GM12874 (cell line): ENCODE data around the gene TAP2.

ENCODE experiments used
- CTCF ChIP-seq: IDR thresholded peaks from 2 replicates; pipeline ENCODE4 v1.5.1; 2011; ENCODE audit warnings: low read depth, mild to moderate bottlenecking, control low read depth, low read length, moderate library complexity; ENCODE audit not compliant: insufficient read depth

TAP2 gene

GRCh38 chr6:32852018-32852843 is 13.7 kb upstream of the TAP2 start:
- no peak for TF ChIP-seq CTCF

- TF ChIP-seq CTCF: no peak
These were observed 12.5 kb upstream of the TAP2 start for GRCh38 chr6:32851025-32851424.

- TF ChIP-seq CTCF: no peak
These were observed 10.6 kb upstream of the TAP2 start for GRCh38 chr6:32849126-32849525.

GRCh38 chr6:32847795-32848194 is 9.3 kb upstream of the TAP2 start:
- TF ChIP-seq CTCF: no peak

GRCh38 chr6:32847004-32847403 is 8.5 kb upstream of the TAP2 start:
- TF ChIP-seq CTCF: no peak

GRCh38 chr6:32845384-32845884 is 6.9 kb upstream of the TAP2 start:
- TF ChIP-seq CTCF: no peak

- TF ChIP-seq CTCF: no peak
These were observed 6.4 kb upstream of the TAP2 start for GRCh38 chr6:32844839-32845383.
